AG04449 (cell line): ENCODE data around the gene HDLBP.
"Not testable (repeated sequence)": the region's sequence is repeated elsewhere in the genome, so short reads cannot be mapped to it uniquely, and the experiment has no call there.

Experiments used
- CTCF ChIA-PET: fragments of 350-600 bp; formaldehyde crosslinking; extraction: SDS; loops from one replicate; lab custom pipeline; 2021; ENCODE audit warnings: antibody characterized with exemption; lab: Yijun Ruan, JAX
- POLR2A ChIA-PET: fragments of 400-600, 350-600 bp; formaldehyde crosslinking; extraction: SDS; loops from one replicate; lab custom pipeline; 2020; ENCODE audit warnings: antibody characterized with exemption, inconsistent platforms; lab: Yijun Ruan, JAX
- DNase-seq: peaks from one replicate; pipeline ENCODE4 v3.0.0-alpha.2; 2010; ENCODE audit warnings: low read depth, low spot score
- H3K4me3 ChIP-seq: 2 replicates; pipeline ENCODE4 v1.5.1; 2011; ENCODE audit warnings: low read depth, mild to moderate bottlenecking, control low read depth, low read length
- CTCF ChIP-seq: IDR thresholded peaks from one replicate; pipeline ENCODE4 v1.5.1; 2011; ENCODE audit warnings: mild to moderate bottlenecking, moderate library complexity, low read length, control low read depth, inconsistent platforms; ENCODE audit not compliant: insufficient read depth; ENCODE audit errors: missing control alignments

HDLBP gene

GRCh38 chr2:241279413-241279812, 36.1 kb downstream of the HDLBP start:
- CTCF ChIA-PET, result no interaction called here
- DNase-seq, result no peak
- no peak overlapping the region for H3K4me3 ChIP-seq
- POLR2A ChIA-PET, result no interaction called here
- no peak for TF ChIP-seq CTCF

- H3K4me3 ChIP-seq, CTCF ChIA-PET, DNase-seq: not testable (repeated sequence)
- POLR2A ChIA-PET, result interaction anchor here (0.6 kb wide), 1 partner anchor 360 kb away, joined by 3 read pairs; no protein-coding TSS in a partner anchor
Observed at GRCh38 chr2:241278306-241278705, 37.2 kb downstream of the HDLBP start.

- ChIA-PET POLR2A (interaction anchor here (1.1 kb wide), 1 partner anchor 39 kb away, joined by 4 read pairs; the partner anchor contains the start of genes HDLBP and SEPTIN2), CTCF (interaction anchor here (1.5 kb wide), 1 partner anchor 16 kb away, joined by 4 read pairs; no protein-coding TSS in a partner anchor)
- H3K4me3 ChIP-seq, result no peak overlapping the region
- no peak for DNase-seq
- no peak for TF ChIP-seq CTCF
Observed at GRCh38 chr2:241275910-241276309, 39.6 kb downstream of the HDLBP start.

GRCh38 chr2:241275504-241275903, 40.0 kb downstream of the HDLBP start:
- no peak for TF ChIP-seq CTCF
- CTCF ChIA-PET, result interaction anchor here (1.3 to 1.5 kb wide), 2 partner anchors 12 to 16 kb away, joined by 4 read pairs; no protein-coding TSS in a partner anchor
- POLR2A ChIA-PET, result interaction anchor here (1.1 kb wide), 1 partner anchor 40 kb away, joined by 4 read pairs; the partner anchor contains the start of genes HDLBP and SEPTIN2
- DNase-seq, result no peak
- no peak overlapping the region for H3K4me3 ChIP-seq

GRCh38 chr2:241274127-241274526, 41.3 kb downstream of the HDLBP start:
- no peak for TF ChIP-seq CTCF
- CTCF ChIA-PET, result interaction anchor here (1.3 to 1.5 kb wide), 2 partner anchors 14 to 17 kb away, joined by 4 read pairs; no protein-coding TSS in a partner anchor
- H3K4me3 ChIP-seq, result no peak overlapping the region
- POLR2A ChIA-PET, result no interaction called here
- DNase-seq, result no peak

GRCh38 chr2:241273210-241274020, 42.1 kb downstream of the HDLBP start:
- TF ChIP-seq CTCF, result no peak
- no peak for DNase-seq
- ChIA-PET CTCF (no interaction called here), POLR2A (no interaction called here)
- H3K4me3 ChIP-seq, result peak overlapping the region; percentile 75
